ENCODE measurements around the gene RASGEF1B.

DNA sequence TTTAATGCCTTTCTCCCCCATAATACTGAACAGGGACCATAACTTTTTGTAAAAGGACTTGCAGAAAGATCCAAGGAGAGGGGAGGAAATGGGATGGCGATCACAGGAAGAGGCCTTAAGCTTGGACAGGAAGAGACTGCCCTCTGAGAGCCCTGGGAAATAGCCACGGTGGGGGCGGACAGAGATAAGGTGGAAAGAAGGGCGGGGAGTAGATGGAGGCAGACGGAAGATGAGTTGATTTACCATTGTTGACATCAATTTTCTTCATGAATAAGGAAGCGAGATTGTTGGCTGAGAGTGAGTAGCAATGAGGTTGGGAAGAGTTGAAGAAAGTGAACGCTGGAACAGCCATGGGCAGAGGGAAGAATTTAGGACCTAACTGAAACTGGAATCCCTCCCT, 63.4 kb downstream of the RASGEF1B start:
- TF ChIP-seq, protein P1, sequence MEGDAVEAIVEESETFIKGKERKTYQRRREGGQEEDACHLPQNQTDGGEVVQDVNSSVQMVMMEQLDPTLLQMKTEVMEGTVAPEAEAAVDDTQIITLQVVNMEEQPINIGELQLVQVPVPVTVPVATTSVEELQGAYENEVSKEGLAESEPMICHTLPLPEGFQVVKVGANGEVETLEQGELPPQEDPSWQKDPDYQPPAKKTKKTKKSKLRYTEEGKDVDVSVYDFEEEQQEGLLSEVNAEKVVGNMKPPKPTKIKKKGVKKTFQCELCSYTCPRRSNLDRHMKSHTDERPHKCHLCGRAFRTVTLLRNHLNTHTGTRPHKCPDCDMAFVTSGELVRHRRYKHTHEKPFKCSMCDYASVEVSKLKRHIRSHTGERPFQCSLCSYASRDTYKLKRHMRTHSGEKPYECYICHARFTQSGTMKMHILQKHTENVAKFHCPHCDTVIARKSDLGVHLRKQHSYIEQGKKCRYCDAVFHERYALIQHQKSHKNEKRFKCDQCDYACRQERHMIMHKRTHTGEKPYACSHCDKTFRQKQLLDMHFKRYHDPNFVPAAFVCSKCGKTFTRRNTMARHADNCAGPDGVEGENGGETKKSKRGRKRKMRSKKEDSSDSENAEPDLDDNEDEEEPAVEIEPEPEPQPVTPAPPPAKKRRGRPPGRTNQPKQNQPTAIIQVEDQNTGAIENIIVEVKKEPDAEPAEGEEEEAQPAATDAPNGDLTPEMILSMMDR (conservative IDR thresholded peaks at IDR 0.05 in 1 of 2, IDR thresholded peaks at IDR 0.05 in 1 of 2; ENCODE audit: extremely low read depth in 1 of 2, insufficient read depth in 1 of 2, low read depth in 1 of 2, low read length in 2 of 2), result no peak
- no peak for TF ChIP-seq EZH2 (IDR thresholded peaks at IDR 0.05; ENCODE audit: borderline replicate concordance, low read length)

Data from mammary epithelial cell (primary cell).